ENCODE data around the gene PIAS1. TPM values are rescaled to one million over a fixed set of nuclear protein-coding genes. Genes with fewer than 3 reads are reported as not detected.

Gene PIAS1
- total RNA-seq, 6 donors from 2014 or later, result 44.7 to 114 (median 64.3) TPM

DNA sequence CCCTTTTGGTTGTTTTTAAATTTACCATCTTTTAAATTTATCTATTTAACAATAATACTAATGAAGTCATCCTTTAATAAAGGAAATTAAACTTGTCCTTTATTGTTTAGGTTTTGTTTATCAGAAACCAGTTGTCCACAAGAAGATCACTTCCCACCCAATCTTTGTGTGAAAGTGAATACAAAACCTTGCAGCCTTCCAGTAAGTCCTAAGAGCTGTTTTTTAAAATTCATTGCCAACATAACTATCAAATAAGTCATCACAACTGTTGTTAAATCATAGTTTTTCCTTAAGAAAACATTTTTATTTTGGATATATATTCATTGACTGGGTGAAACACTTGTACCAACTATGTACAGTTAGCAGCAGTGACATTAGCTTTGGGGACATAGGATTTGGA is 91.6 kb downstream of the PIAS1 start:
- no peak overlapping the region for H3K4me3 ChIP-seq
- H3K4me1 ChIP-seq, result peaks cover 0 to 10% (median 0%) of the 10 kb centered on the region in 4 donors
- no peak overlapping the region for H3K27ac ChIP-seq
- TF ChIP-seq POLR2A (IDR thresholded peaks at IDR 0.05), result no peak
- TF ChIP-seq, protein P1, sequence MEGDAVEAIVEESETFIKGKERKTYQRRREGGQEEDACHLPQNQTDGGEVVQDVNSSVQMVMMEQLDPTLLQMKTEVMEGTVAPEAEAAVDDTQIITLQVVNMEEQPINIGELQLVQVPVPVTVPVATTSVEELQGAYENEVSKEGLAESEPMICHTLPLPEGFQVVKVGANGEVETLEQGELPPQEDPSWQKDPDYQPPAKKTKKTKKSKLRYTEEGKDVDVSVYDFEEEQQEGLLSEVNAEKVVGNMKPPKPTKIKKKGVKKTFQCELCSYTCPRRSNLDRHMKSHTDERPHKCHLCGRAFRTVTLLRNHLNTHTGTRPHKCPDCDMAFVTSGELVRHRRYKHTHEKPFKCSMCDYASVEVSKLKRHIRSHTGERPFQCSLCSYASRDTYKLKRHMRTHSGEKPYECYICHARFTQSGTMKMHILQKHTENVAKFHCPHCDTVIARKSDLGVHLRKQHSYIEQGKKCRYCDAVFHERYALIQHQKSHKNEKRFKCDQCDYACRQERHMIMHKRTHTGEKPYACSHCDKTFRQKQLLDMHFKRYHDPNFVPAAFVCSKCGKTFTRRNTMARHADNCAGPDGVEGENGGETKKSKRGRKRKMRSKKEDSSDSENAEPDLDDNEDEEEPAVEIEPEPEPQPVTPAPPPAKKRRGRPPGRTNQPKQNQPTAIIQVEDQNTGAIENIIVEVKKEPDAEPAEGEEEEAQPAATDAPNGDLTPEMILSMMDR (IDR thresholded peaks at IDR 0.05), result no peak
- TF ChIP-seq EP300 (IDR thresholded peaks at IDR 0.05), result no peak
- no peak for TF ChIP-seq POLR2AphosphoS5 (IDR thresholded peaks at IDR 0.05)
- DNase-seq, result no peak
- peaks cover 0 to 37% (median 18%) of the 10 kb centered on the region in 4 donors for H3K36me3 ChIP-seq
- no peak for ATAC-seq (ENCODE audit: low FRiP score in 2 of 2)
- H3K27me3 ChIP-seq, result no peaks in the 10 kb centered on the region
- no peaks in the 10 kb centered on the region for H3K9me3 ChIP-seq

DNA sequence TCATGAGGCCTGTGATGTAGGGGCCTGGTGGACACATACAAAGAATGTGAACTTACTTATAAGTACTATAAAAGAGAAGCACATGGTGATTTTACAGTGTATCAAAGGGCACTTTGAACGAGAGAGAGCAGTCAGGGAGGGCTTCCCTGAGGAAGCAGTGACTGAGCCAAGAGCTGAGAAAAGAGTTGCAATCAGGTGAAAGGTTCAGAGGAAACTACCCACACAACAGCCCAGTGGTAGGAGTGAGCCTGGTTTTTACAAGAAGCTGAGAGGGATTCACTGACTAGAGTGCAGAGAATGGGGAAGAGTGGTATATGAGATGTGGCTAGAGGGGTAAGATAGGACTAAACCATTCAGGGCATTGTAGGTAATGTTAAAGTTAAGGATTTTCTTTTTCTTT is 93.9 kb downstream of the PIAS1 start:
- Histone ChIP-seq H3K9me3 (no peaks in the 10 kb centered on the region), H3K27ac (no peak overlapping the region), H3K4me1 (peaks cover 0 to 5% (median 0%) of the 10 kb centered on the region in 4 donors), H3K4me3 (no peak overlapping the region), H3K27me3 (no peaks in the 10 kb centered on the region), H3K36me3 (peaks cover 0 to 34% (median 18%) of the 10 kb centered on the region in 4 donors)
- DNase-seq (no peak), ATAC-seq (ENCODE audit: low FRiP score in 2 of 2) (peak in 1 of 2 donors; percentile 43)
- TF ChIP-seq POLR2AphosphoS5 (IDR thresholded peaks at IDR 0.05) (no peak), POLR2A (IDR thresholded peaks at IDR 0.05) (no peak), EP300 (IDR thresholded peaks at IDR 0.05) (no peak)
- TF ChIP-seq, protein P1 (IDR thresholded peaks at IDR 0.05), result no peak
- 93 to 96% methylated on average over 1 of the region's 1 CpG for WGBS, 2 donors

DNA sequence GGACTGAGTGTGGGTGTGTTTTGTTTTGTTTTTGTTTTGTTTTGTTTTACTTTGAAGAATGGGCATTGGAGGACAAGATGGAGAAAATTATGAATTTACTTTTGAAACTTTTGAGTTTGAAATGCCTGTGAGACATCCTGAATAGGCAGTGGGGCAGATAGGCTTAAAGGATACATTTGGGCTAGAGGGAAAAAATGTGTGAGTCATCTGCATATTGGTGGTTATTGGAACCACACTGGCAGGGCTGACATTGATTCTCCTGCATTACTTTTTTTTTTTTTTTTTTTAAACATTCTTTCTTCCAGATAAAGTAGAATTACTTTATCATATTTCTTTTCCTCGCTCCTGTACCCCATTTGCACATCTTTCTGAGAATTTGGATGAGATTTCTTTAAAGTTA is 94.9 kb downstream of the PIAS1 start:
- Histone ChIP-seq H3K27ac (no peak overlapping the region), H3K4me1 (peaks cover 0 to 5% (median 0%) of the 10 kb centered on the region in 4 donors), H3K36me3 (peaks cover 0 to 35% (median 19%) of the 10 kb centered on the region in 4 donors), H3K9me3 (no peaks in the 10 kb centered on the region), H3K4me3 (no peak overlapping the region), H3K27me3 (no peaks in the 10 kb centered on the region)
- TF ChIP-seq POLR2A (IDR thresholded peaks at IDR 0.05), result no peak
- TF ChIP-seq EP300 (IDR thresholded peaks at IDR 0.05), result no peak
- TF ChIP-seq, protein P1 (IDR thresholded peaks at IDR 0.05), result no peak
- TF ChIP-seq POLR2AphosphoS5 (IDR thresholded peaks at IDR 0.05), result no peak
- DNase-seq (no peak), ATAC-seq (ENCODE audit: low FRiP score in 2 of 2) (no peak)
- 93 to 100% methylated on average over 1 of the region's 1 CpG for WGBS, 2 donors

DNA sequence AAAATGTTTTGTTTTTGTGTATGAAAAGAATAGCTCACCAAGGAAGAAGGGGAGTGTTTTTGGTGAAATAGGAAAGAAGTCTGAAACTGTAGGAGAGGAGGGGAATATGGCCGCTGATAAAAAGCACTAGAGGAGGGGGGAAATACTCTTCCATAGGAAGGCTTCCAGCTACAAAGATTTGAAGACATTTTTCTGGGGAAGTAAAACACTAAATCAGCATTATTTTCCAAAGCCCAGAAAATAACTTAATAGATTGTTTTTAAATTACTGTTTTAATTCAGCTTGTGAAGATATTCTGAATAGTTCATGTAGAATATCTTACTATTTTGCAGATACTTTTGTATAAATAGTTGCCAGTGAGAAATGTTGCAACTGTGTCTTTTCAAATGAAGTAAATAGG is 96.1 kb downstream of the PIAS1 start:
- TF ChIP-seq, protein P1 (IDR thresholded peaks at IDR 0.05), result no peak
- no peak for TF ChIP-seq POLR2AphosphoS5 (IDR thresholded peaks at IDR 0.05)
- no peak for TF ChIP-seq POLR2A (IDR thresholded peaks at IDR 0.05)
- TF ChIP-seq EP300 (IDR thresholded peaks at IDR 0.05), result no peak
- WGBS, 2 donors, result 80 to 83% methylated on average over 1 of the region's 1 CpG
- peaks cover 0 to 5% (median 0%) of the 10 kb centered on the region in 4 donors for H3K4me1 ChIP-seq
- ATAC-seq (ENCODE audit: low FRiP score in 2 of 2) (no peak), DNase-seq (no peak)
- H3K36me3 ChIP-seq, result peaks cover 0 to 41% (median 20%) of the 10 kb centered on the region in 4 donors
- H3K9me3 ChIP-seq, result no peaks in the 10 kb centered on the region
- H3K4me3 ChIP-seq, result no peak overlapping the region
- H3K27me3 ChIP-seq, result no peaks in the 10 kb centered on the region
- no peak overlapping the region for H3K27ac ChIP-seq

DNA sequence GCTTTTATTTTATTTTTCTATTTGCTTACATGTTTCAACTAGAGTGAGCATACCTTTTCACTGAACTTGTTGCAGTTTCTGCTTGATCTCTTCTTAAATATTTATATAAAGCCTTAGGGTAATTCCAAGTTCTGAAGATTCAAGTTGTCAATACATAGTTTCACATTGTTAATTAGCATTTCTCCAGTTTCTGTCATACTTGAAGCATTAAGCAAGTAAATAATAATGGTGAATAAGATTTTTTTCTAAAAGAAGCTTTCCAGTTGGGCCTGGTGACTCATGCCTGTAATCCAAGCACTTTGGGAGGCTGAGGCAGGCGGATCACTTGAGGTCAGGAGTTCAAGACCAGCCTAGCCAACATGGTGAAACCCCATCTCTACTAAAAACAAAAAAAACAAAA is 97.2 kb downstream of the PIAS1 start:
- peaks cover 0 to 38% (median 18%) of the 10 kb centered on the region in 4 donors for H3K36me3 ChIP-seq
- TF ChIP-seq POLR2AphosphoS5 (IDR thresholded peaks at IDR 0.05) (no peak), EP300 (IDR thresholded peaks at IDR 0.05) (no peak), POLR2A (IDR thresholded peaks at IDR 0.05) (no peak)
- TF ChIP-seq, protein P1 (IDR thresholded peaks at IDR 0.05), result no peak
- peaks cover 0 to 5% (median 0%) of the 10 kb centered on the region in 4 donors for H3K4me1 ChIP-seq
- DNase-seq (no peak), ATAC-seq (ENCODE audit: low FRiP score in 2 of 2) (no peak)
- no peak overlapping the region for H3K4me3 ChIP-seq
- no peaks in the 10 kb centered on the region for H3K9me3 ChIP-seq
- H3K27ac ChIP-seq, result no peak overlapping the region
- H3K27me3 ChIP-seq, result no peaks in the 10 kb centered on the region
- WGBS, 2 donors, result 93 to 95% methylated on average over 1 of the region's 1 CpG
